ENCODE measurements around the gene GYPC. TPM values are rescaled to one million over a fixed set of nuclear protein-coding genes. Genes with fewer than 3 reads are reported as not detected.
A peak's percentile ranks its signal among the peaks of the same experiment; 100 is the strongest.

The GYPC gene
- total RNA-seq, 1 experiment from 2014 or later, result 28.1 TPM

DNA sequence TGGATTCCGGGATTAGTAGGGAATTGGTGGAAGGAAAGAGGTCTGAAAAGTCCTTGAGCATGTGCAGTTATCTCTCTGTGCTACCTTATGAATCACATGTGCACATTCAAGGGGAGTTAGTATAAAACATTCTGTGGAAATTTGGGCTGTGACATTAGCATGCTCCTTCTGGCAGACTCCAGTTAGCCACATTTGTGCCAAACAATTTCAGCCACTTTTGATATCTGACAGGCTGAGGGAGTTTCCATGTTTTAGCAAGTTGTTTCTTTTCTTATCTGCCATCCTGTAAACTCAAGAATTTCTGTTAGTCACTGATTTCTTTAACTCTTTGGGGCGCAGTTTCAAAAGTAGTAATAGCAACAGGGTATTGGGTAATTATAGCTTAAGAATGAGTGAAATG lies 28.3 kb upstream of the GYPC start:
- ATAC-seq, result no peak
- ChIA-PET POLR2A (no interaction called here), CTCF (no interaction called here)
- no peak overlapping the region for H3K27ac Mint-ChIP-seq
- no peaks in the 10 kb centered on the region for H3K27me3 Mint-ChIP-seq (ENCODE audit: low read depth)
- H3K9me3 Mint-ChIP-seq, result peaks cover 24% of the 10 kb centered on the region
- H3K36me3 Mint-ChIP-seq, result no peaks in the 10 kb centered on the region
- no peak for DNase-seq (ENCODE audit: low spot score)
- H3K4me1 Mint-ChIP-seq, result 0 out of 2 replicates have a peak, but pooled peaks cover 3% of the 10 kb centered on the region
- TF ChIP-seq ZNF138 (CRISPR knock-in tag; conservative IDR thresholded peaks at IDR 0.05) (no peak), ETV6 (CRISPR knock-in tag; IDR thresholded peaks at IDR 0.05) (no peak), FOXP1 (CRISPR knock-in tag; IDR thresholded peaks at IDR 0.05; ENCODE audit: borderline replicate concordance) (no peak), USF1 (CRISPR knock-in tag; IDR thresholded peaks at IDR 0.05) (no peak), SOX15 (CRISPR knock-in tag; IDR thresholded peaks at IDR 0.05) (no peak), MXD4 (CRISPR knock-in tag; IDR thresholded peaks at IDR 0.05; ENCODE audit: borderline replicate concordance) (no peak), SMAD4 (CRISPR knock-in tag; IDR thresholded peaks at IDR 0.05) (no peak), JUN (CRISPR knock-in tag; IDR thresholded peaks at IDR 0.05) (no peak), NR2C2 (CRISPR knock-in tag; IDR thresholded peaks at IDR 0.05) (no peak), JAZF1 (CRISPR knock-in tag; IDR thresholded peaks at IDR 0.05) (no peak), NR1H2 (CRISPR knock-in tag; IDR thresholded peaks at IDR 0.05) (no peak), TEAD1 (CRISPR knock-in tag; IDR thresholded peaks at IDR 0.05) (no peak)
- TF ChIP-seq, protein P1, sequence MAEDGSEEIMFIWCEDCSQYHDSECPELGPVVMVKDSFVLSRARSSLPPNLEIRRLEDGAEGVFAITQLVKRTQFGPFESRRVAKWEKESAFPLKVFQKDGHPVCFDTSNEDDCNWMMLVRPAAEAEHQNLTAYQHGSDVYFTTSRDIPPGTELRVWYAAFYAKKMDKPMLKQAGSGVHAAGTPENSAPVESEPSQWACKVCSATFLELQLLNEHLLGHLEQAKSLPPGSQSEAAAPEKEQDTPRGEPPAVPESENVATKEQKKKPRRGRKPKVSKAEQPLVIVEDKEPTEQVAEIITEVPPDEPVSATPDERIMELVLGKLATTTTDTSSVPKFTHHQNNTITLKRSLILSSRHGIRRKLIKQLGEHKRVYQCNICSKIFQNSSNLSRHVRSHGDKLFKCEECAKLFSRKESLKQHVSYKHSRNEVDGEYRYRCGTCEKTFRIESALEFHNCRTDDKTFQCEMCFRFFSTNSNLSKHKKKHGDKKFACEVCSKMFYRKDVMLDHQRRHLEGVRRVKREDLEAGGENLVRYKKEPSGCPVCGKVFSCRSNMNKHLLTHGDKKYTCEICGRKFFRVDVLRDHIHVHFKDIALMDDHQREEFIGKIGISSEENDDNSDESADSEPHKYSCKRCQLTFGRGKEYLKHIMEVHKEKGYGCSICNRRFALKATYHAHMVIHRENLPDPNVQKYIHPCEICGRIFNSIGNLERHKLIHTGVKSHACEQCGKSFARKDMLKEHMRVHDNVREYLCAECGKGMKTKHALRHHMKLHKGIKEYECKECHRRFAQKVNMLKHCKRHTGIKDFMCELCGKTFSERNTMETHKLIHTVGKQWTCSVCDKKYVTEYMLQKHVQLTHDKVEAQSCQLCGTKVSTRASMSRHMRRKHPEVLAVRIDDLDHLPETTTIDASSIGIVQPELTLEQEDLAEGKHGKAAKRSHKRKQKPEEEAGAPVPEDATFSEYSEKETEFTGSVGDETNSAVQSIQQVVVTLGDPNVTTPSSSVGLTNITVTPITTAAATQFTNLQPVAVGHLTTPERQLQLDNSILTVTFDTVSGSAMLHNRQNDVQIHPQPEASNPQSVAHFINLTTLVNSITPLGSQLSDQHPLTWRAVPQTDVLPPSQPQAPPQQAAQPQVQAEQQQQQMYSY (CRISPR knock-in tag; IDR thresholded peaks at IDR 0.05), result no peak
- TF ChIP-seq, protein P2, sequence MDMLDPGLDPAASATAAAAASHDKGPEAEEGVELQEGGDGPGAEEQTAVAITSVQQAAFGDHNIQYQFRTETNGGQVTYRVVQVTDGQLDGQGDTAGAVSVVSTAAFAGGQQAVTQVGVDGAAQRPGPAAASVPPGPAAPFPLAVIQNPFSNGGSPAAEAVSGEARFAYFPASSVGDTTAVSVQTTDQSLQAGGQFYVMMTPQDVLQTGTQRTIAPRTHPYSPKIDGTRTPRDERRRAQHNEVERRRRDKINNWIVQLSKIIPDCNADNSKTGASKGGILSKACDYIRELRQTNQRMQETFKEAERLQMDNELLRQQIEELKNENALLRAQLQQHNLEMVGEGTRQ (CRISPR knock-in tag; IDR thresholded peaks at IDR 0.05), result no peak
- TF ChIP-seq, protein P3, sequence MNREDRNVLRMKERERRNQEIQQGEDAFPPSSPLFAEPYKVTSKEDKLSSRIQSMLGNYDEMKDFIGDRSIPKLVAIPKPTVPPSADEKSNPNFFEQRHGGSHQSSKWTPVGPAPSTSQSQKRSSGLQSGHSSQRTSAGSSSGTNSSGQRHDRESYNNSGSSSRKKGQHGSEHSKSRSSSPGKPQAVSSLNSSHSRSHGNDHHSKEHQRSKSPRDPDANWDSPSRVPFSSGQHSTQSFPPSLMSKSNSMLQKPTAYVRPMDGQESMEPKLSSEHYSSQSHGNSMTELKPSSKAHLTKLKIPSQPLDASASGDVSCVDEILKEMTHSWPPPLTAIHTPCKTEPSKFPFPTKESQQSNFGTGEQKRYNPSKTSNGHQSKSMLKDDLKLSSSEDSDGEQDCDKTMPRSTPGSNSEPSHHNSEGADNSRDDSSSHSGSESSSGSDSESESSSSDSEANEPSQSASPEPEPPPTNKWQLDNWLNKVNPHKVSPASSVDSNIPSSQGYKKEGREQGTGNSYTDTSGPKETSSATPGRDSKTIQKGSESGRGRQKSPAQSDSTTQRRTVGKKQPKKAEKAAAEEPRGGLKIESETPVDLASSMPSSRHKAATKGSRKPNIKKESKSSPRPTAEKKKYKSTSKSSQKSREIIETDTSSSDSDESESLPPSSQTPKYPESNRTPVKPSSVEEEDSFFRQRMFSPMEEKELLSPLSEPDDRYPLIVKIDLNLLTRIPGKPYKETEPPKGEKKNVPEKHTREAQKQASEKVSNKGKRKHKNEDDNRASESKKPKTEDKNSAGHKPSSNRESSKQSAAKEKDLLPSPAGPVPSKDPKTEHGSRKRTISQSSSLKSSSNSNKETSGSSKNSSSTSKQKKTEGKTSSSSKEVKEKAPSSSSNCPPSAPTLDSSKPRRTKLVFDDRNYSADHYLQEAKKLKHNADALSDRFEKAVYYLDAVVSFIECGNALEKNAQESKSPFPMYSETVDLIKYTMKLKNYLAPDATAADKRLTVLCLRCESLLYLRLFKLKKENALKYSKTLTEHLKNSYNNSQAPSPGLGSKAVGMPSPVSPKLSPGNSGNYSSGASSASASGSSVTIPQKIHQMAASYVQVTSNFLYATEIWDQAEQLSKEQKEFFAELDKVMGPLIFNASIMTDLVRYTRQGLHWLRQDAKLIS (CRISPR knock-in tag; IDR thresholded peaks at IDR 0.05; ENCODE audit: borderline replicate concordance), result no peak
- no peak overlapping the region for H3K4me3 Mint-ChIP-seq

- Mint-ChIP-seq H3K9me3 (no peaks in the 10 kb centered on the region), H3K27ac (no peak overlapping the region), H3K27me3 (ENCODE audit: low read depth) (no peaks in the 10 kb centered on the region; the same call in 1 of the 2 replicates), H3K4me1 (no peaks in the 10 kb centered on the region), H3K36me3 (no peaks in the 10 kb centered on the region), H3K4me3 (no peak overlapping the region)
- POLR2A ChIA-PET, result no interaction called here
- CTCF ChIA-PET, result interaction anchor here (1.7 kb wide), 1 partner anchor 106 kb away, joined by 7 read pairs; no protein-coding TSS in a partner anchor
- peak; percentile 37 for DNase-seq (ENCODE audit: low spot score)
- peak; percentile 72 for ATAC-seq
- TF ChIP-seq, protein P4, sequence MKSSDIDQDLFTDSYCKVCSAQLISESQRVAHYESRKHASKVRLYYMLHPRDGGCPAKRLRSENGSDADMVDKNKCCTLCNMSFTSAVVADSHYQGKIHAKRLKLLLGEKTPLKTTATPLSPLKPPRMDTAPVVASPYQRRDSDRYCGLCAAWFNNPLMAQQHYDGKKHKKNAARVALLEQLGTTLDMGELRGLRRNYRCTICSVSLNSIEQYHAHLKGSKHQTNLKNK (CRISPR knock-in tag; IDR thresholded peaks at IDR 0.05), result no peak
- TF ChIP-seq, protein P5, sequence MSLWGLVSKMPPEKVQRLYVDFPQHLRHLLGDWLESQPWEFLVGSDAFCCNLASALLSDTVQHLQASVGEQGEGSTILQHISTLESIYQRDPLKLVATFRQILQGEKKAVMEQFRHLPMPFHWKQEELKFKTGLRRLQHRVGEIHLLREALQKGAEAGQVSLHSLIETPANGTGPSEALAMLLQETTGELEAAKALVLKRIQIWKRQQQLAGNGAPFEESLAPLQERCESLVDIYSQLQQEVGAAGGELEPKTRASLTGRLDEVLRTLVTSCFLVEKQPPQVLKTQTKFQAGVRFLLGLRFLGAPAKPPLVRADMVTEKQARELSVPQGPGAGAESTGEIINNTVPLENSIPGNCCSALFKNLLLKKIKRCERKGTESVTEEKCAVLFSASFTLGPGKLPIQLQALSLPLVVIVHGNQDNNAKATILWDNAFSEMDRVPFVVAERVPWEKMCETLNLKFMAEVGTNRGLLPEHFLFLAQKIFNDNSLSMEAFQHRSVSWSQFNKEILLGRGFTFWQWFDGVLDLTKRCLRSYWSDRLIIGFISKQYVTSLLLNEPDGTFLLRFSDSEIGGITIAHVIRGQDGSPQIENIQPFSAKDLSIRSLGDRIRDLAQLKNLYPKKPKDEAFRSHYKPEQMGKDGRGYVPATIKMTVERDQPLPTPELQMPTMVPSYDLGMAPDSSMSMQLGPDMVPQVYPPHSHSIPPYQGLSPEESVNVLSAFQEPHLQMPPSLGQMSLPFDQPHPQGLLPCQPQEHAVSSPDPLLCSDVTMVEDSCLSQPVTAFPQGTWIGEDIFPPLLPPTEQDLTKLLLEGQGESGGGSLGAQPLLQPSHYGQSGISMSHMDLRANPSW (CRISPR knock-in tag; conservative IDR thresholded peaks at IDR 0.05; ENCODE audit: low read depth), result no peak
- TF ChIP-seq CTCF (IDR thresholded peaks at IDR 0.05) (0 out of 2 replicates have a peak, but pooled peaks have one; percentile 31), ZNF263 (CRISPR knock-in tag; IDR thresholded peaks at IDR 0.05; ENCODE audit: low read depth) (no peak)
Measured at GRCh38 chr2:126634273-126634861, 21.6 kb upstream of the GYPC start.
